HL-60/S4 treated with retinoic acid at 250 ng/mL for 4 days and 3 days (cell line): ENCODE data around the gene SLC9B2.

Source experiments
- in situ Hi-C: fragments of 300-500 bp; cut with MboI; formaldehyde crosslinking; loops from 2 replicates; pipeline ENCODE4 v1.7.0; 2022; ENCODE audit warnings: low sequenced_read_pairs

Gene SLC9B2

DNA sequence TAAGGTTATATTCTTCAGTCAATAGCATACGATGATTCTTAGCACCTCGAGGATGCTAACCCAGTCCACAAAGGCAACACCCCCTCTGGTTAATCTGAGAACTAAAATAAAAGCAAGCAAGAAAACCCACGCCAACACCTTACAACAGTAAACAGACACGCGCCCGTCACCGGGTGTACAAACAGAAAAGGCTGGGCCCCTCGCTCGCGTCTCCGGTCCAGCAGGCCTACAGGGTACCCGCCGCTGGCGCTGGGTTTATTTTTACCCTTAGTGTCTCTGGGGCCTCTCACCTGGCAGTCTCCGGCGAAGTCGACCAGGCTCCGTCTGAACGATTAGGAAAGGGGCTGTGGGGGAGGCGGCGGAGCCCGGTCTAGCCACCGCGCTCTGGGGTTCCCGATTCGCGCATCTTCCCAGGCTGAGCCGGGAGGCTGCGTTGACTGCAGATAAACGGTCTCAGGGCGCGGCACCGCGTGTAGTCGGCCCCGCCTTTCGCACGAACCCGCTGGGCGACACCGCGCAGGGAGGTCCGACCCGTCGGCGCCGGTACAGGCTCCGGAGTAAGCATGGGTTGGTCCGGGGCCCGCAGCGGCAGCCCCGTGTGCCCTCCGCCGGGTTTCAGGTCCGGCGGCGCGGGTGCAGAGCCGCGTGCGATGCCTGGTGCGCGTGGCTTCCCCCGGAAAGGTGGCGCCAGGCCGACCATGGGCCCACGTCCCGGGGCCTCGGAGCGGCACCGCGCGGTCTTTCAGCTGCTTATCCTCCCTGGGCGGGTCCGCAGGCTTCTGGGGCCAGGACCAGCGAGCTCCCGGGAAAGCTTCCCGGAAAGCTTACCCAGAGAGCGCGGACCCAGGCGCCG is 441 bp downstream of the SLC9B2 start:
- in situ Hi-C loops = no loop called here

DNA sequence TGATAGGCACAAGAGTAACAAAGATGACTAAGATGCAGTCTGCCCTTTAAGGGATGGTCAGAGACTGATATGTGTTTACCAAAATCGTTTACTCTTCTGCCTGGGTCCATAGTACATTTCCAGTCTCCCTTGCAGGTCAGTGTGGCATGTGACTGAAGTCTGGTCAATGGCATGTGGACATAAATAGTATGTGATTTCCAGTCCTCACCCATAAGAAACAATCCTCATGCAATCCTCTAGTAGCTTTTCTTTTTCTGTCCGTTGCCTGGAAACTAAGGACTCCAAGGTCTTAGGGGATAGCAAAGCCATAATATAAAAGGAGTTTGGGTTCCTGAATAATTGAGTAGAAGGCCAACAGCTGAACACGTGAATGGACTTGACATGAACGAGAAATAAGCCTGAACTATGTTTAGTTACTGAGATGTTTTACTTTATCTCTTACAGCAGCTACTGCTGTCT is 1.1 kb downstream of the SLC9B2 start:
- in situ Hi-C loops = no loop called here

DNA sequence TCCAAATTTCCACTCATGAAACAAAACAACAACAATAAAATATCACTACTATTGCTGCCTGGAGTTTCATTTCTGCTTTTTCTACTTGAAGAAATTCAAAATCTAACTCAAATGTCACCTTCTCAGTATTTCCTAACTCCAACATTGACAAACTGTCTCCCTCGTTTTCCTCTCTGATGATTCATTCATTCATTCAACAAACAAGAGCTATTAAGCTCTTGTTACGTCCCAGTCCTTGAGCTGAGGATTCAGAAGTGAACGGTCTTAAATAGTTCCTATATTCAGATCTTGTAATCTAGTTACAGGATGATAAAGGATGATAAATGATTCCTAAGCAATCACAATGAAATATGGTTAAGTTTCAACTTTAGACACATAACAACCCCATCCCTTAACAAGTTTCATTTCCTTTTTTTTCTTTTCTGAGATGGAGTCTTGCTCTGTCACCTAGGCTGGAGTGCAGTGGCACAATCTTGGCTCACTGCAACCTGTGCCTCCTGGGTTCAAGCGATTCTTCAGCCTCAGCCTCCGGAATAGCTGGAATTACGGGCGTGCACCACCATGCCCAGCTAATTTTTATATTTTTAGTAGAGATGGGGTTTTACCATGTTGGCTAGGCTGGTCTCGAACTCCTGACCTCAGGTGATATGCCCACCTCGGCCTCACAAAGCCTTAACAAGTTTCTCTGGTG is 1.7 kb downstream of the SLC9B2 start:
- in situ Hi-C loops = no loop called here

DNA sequence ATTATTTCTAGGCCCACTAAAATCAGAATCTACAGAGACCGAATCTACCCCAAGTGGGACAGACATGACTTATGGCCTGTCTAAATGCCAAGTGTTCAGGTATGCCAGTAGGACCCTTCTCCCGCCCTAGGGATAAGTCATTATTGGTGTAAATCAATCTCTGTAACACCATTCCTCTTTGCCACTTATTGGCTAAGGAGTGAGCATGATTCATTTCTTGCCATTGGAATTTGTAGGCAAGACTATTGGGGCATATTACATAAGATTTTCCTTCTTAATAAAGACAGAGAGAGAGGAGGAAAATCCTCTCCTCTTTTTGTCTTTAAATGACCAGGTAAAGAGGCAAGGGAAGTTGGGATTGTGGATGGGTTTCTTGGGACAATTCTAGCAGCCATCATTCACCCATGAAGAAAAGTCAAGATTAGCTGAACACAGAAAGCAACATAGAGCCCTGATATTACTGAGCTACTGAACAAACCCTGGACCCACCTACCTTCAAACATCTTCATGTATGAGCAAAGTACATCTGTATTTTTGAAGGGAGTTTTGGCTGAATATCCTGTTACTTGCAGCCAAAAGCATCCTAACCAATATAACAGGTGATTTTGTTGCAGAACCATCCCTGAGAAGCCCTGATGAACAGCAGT is 2.6 kb downstream of the SLC9B2 start:
- in situ Hi-C loops = no loop called here

DNA sequence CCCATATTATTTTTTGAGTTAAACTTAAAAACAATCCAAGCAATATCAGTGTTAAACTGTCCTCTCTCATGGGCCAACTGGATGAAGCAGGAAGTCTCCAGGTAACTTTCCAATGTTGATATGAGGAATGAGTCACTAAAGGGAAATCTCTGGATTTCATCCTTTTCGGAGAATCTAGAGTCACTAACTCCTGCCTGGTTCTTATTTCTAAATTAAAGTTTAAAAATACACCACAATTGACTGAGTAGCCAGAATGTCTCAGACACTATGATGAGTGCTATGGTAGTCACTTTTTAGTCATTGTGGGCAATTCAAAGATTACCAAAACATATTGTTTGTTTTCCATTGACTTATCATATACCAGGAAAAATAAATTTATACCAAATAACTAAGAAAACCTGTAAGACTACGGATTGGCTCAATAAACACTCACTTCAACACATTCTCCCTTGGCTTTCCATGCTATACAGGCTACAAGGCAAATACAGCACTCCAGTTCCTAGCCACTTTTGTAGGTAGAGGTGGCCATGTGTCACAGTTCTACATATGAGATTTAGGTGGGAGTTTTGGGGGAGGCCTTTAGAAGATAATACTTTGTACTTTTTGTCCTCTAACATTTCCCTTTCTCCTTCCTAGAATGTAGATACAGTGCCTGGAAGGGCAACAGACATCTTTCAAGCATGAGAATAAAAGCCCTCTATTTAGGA is 8.6 kb downstream of the SLC9B2 start:
- in situ Hi-C loops = no loop called here

DNA sequence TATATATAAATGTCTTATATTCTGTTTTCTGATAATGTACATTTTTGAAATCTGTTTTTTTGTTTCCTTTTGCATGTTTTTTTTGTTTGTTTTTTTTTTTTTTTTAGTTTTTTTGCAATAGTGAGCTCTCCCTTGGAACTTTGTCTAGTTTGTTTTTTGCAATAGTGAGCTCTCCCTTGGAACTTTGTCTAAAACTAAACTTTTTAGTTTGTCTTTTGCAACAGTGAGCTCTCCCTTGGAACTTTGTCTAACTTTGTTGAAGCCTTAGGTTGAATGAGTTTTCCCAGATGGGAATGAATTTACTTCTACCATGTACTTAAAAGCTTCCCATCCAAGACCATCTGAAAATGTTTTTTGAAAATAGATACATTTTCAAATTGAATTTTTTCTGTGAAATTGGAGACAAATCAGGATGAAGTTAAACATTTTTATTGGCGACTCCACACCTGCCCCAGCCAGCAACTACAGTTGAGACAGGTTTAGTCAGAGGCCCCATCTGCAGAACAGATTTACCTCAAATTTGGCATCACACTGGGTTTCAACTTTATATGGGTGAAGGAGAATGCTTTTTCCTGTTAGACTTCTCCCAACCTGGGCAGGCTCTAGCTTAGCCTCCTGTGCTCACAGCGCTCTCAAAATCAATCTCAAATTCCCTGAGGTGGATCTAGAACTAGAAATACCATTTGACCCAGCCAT is 16.0 kb downstream of the SLC9B2 start:
- in situ Hi-C loops = no loop called here

DNA sequence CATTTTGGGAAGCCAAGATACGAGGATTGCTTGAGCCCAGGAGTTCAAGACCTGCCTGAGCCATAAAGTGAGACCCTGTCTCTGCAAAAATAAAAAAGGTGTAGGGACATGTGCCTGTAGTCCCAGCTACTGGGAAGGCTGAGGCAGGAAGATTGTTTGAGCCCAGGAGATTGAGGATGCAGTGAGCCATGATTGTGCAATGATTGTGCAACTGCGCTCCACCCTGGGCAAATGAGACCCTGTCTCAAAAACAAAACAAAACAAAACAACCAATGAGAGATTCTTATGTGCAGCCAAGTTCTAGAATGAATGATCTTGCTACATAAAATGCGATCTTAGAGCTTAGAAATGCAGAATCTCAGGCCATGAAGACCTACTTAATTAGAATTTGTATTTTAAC is 22.5 kb downstream of the SLC9B2 start:
- in situ Hi-C loops = no loop called here

DNA sequence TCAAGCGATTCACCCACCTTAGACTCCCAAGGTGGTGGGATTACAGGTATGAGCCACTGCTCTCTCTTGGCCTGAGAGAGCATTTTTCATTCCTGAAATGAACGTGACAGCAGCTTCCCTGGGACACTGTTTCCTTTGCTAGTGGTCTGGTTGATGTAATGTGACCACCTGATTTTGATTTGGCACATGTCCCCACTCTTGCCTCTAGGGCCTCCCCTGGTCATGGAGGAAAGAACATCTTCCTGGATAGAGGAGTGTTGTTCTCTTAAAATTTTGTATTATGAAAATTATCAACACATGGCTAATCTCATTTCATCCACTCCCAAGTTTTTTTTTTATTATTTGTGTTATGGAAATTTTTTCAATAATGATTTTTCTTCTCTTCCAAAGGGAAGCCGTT is 23.8 kb downstream of the SLC9B2 start:
- in situ Hi-C loops = no loop called here

DNA sequence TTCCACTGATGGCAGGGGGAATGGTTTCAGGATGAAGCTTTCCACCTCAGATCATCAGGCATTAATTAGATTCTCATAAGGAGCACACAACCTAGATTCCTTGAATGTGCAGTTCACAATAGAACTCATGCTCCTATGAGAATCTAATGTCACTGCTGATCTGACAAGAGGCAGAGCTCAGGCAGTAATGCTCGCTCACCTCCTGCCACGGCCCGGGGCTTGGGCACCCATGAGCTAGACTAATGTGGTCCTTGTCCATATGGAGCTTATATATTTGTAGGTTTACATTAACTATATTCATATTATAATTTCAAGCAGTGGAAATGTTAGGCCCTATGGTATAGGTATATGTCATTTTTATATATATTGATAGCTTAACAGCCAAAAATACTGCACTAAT is 24.4 kb downstream of the SLC9B2 start:
- in situ Hi-C loops = no loop called here

DNA sequence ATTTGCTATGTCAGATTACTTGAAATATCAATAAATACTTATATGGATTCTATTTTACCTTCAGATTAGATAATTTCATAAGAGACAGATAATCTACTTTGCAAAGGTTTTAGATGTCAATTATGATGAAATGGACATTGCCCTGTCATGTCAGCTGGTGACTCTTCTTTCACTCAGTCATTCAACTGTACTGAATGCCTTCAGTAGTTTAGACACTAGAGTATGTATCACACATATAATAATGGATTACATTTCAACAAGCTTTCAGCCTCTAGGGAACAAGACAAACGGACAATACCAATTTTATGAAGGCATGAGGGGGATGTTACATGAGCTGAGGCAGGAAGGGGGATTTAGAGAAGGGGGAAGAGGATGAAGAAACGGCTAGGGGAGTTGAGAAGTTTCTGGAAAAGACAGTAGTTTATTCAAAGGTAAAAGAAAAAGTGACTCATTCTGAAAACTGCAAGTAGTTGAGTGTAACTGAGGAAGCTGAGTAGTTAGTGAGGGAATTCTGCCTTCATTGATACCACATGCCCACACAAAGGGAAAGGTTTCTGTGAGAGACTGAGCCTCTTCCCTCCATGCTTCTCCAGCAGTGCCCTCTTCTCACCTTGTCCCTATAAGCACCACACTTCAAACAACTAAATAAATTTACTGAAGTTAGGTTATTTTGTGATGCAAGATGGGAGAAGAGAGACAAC is 25.7 kb downstream of the SLC9B2 start:
- in situ Hi-C loops = no loop called here

DNA sequence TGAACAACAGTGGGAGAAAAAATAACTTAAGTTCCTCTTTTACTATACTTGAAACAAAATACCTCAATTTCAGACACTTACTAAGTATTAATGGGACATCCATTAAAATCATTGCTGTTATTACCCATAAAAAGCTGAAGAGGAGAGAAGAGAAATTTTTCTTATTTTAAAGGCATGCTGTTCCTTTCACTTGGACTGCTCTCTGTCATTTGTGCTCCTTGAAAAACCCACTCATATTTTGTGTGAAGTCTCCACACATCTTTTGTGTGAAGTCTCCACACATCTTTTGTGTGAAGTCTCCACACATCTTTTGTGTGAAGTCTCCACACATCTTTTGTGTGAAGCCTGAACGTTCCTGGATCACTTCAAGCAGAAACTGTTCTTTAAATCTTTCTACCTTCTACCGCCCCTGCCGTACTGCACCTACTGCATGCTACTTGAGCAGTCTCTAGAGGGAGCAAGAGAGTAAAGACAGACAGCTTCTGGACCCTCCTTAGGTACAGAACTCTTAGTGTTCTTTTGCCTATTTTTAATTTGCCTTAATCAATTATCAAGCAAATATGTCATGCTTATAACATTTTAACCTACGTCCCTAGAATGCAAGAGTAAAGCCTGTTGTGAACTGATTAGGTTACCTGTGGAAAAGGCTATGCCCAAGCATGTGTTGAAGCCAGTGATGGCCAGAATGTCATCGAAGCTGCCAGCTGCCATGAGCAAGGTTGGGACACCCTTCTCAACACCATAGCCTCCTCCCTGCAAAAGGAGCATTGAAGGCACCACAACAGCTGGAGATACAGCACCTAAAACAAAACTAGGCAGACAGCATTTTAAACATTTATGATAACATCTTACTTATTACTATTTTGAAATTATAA is 29.9 kb downstream of the SLC9B2 start:
- in situ Hi-C loops = no loop called here

DNA sequence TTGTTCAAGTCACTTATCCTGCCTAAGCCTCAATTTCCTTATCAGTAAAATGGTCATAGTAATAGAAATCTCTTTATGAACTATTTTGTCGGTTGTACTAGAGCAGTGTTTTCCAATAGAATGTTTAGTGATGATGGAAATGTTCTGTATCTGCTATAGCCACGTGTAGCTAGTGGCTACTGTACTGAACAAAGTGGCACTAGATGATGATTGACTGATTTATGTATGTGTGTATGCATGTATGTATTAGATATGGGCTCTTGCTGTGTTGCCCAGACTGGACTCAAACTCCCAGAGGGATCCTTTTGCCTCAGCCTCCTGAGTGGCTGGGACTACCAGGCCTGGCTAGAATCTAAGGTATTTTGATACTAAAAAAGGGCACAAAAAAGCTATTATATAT is 32.4 kb downstream of the SLC9B2 start:
- in situ Hi-C loops = no loop called here

DNA sequence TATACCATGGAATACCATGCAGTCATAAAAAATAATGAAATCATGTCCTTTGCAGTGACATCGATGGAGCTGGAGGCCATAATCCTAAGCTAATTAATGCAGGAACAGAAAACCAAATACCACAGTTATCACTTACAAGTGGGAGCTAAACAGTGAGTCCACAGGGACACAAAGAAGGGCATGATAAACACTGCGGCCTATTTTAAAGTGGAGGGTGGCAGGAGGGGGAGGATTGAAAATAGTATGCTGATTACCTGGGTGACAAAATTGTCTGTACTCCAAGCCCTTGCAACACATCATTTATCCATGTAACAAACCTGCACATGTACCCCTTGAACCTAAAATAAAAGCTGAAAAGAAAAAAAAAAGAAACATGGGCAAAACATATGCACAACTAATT is 40.4 kb downstream of the SLC9B2 start:
- in situ Hi-C loops = no loop called here

DNA sequence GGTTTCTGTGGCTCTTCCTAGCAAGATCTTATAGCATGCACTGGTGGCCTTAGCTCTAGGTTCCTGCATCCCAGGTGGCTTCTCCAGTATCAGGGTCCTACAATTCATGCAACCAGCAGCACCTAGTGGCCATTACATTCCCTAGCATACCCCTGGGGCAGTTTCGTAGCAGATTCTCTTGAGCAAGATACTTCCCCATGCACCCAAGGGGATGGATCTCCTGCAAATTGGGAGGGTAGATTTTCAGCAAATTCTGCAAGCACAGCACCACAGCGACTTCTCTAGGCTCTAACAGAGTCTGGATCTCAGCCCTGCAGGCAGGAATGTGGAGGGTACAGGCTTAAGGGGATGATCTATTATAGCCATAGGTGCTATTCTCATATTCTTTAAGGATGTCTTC is 44.0 kb downstream of the SLC9B2 start:
- in situ Hi-C loops = no loop called here

DNA sequence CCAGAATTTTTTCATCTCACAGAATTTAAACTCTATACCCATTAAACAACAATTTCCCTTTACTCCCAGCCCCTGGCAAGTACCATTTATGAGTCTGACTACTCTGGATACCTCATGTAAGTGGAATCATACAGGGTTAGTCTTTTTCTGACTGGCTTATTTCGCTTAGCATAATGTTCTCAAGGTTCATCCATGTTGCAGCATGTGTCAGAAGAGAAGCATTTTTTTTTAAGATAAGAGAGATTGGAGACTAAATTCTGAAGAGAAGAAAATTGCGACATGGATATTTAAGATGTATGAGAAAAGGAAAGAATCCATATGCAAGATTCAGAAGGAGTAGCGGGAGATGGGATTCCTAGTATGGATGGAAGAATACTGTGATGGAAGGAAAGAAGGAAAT is 45.8 kb downstream of the SLC9B2 start:
- in situ Hi-C loops = no loop called here

DNA sequence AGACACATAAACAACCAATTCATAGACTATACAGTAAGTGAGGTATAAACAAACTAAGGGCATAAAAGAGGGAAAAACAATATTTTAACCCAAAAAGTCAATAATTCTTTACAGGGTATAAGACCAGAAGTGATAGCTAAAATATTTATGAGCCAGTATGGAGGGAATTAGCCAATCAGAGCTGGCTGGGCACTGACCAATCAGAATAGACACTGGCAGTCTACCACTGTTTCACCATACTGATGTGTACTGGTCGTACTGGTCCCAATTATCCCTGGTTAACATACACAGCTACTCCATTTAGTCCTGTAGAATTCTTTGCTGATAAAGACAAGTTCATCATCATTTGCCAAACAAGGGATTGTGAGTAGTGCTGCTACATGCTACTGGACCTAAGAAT is 47.3 kb downstream of the SLC9B2 start:
- in situ Hi-C loops = no loop called here

DNA sequence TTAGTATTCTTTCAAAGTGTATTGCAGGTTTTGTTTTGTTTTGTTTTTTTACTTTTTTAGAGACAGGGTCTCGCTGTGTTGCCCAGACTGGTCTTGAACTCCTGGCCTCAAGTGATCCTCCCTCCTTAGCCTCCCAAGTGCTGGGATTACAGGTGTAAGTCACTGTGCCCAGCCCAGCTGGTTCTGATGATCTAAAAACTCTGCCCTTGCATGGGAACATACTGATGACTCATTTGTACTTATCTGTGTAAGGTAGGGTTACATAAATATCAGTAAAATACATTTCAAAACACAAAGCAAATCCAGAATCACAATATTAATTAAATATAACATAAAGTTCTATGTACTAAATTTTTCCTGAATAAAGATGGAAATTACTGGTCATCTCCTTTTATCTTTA is 49.7 kb downstream of the SLC9B2 start:
- in situ Hi-C loops = no loop called here

DNA sequence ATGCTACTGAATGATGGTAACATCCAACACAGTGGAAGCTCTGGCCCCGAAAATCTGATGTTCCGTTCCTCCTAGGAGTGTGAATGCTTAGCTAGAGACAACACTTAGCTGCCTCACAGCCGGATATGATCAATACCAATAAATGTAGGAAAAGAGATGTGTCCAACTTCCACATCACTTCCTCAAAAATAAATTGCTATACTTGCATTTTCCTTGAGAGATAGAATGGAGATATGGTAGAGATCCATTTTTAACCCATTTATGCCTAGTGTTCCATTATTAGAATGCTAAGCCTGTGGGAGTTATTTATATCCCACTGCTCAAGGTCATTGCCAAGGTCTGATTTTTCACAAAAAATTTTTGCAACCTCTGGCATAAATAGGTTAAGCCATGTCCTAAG is 51.6 kb downstream of the SLC9B2 start:
- in situ Hi-C loops = loop anchor here (25.0 kb wide), 2 partner anchors 413 to 588 kb away; no protein-coding TSS in a partner anchor

DNA sequence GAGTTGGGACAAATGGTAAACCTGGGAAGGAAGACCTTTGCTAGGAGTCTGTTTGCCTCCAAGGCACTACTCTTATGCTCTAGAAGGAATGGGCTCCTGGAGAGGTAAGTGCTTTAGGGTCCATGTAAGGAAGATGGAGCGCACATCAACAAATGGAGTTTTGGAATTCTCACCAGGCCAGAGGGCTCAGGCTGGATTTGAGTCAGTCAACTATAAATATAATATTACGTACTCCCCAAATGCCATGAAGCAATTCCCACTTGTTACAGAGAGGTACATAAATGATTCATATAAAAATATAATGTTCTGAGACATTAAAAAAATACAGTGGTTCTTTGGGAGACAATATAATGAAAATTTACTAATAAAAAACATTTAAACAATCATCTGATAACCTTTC is 55.4 kb downstream of the SLC9B2 start:
- in situ Hi-C loops = loop anchor here (25.0 kb wide), 2 partner anchors 409 to 584 kb away; no protein-coding TSS in a partner anchor
